ENCODE data around the gene CRYBB3.
"Not testable (repeated sequence)": the region's sequence is repeated elsewhere in the genome, so short reads cannot be mapped to it uniquely, and the experiment has no call there.

CRYBB3 gene

GRCh38 chr22:25216230-25216629 lies 16.6 kb downstream of the CRYBB3 start:
- no peak for TF ChIP-seq CTCF (IDR thresholded peaks at IDR 0.05; ENCODE audit: low read depth, low read length, missing control alignments)
- no peak overlapping the region for H3K4me3 ChIP-seq (ENCODE audit: low read depth, low read length)
- DNase-seq (ENCODE audit: low read depth): no peak

GRCh38 chr22:25219211-25219689 lies 19.6 kb downstream of the CRYBB3 start, which contains the start of gene CRYBB2:
CRYBB2 (plus strand) TSS chr22:25219639; CDS start chr22:25221430, 1,791 bp downstream.
- DNase-seq (ENCODE audit: low read depth): no peak
- no peak within 1 kb of the TSS for H3K4me3 ChIP-seq (ENCODE audit: low read depth, low read length)

GRCh38 chr22:25219948-25220442 lies 20.3 kb downstream of the CRYBB3 start:
- no peak for DNase-seq (ENCODE audit: low read depth)
- no peak overlapping the region for H3K4me3 ChIP-seq (ENCODE audit: low read depth, low read length)
- TF ChIP-seq CTCF (IDR thresholded peaks at IDR 0.05; ENCODE audit: low read depth, low read length, missing control alignments): no peak

More at GRCh38 chr22:25219211-25219689, 19.6 kb downstream of the CRYBB3 start, which contains the start of gene CRYBB2:
- no peak for TF ChIP-seq CTCF (IDR thresholded peaks at IDR 0.05; ENCODE audit: low read depth, low read length, missing control alignments)

GRCh38 chr22:25221790-25222189 lies 22.1 kb downstream of the CRYBB3 start:
- no peak overlapping the region for H3K4me3 ChIP-seq (ENCODE audit: low read depth, low read length)
- DNase-seq (ENCODE audit: low read depth): no peak
- TF ChIP-seq CTCF (IDR thresholded peaks at IDR 0.05; ENCODE audit: low read depth, low read length, missing control alignments): no peak

GRCh38 chr22:25223269-25223850 lies 23.7 kb downstream of the CRYBB3 start:
- no peak for TF ChIP-seq CTCF (IDR thresholded peaks at IDR 0.05; ENCODE audit: low read depth, low read length, missing control alignments)
- no peak for DNase-seq (ENCODE audit: low read depth)
- no peak overlapping the region for H3K4me3 ChIP-seq (ENCODE audit: low read depth, low read length)

- no peak for TF ChIP-seq CTCF (IDR thresholded peaks at IDR 0.05; ENCODE audit: low read depth, low read length, missing control alignments)
- no peak for DNase-seq (ENCODE audit: low read depth)
- H3K4me3 ChIP-seq (ENCODE audit: low read depth, low read length): no peak overlapping the region
These were observed 29.2 kb downstream of the CRYBB3 start for GRCh38 chr22:25228822-25229221.

GRCh38 chr22:25230760-25231159 lies 31.1 kb downstream of the CRYBB3 start:
- not testable (repeated sequence) for DNase-seq (ENCODE audit: low read depth); H3K4me3 ChIP-seq (ENCODE audit: low read depth, low read length)
